ENCODE data around the gene BRAP. TPM values are rescaled to one million over a fixed set of nuclear protein-coding genes. Genes with fewer than 3 reads are reported as not detected.
"Not testable (repeated sequence)": the region's sequence is repeated elsewhere in the genome, so short reads cannot be mapped to it uniquely, and the experiment has no call there.

The BRAP gene
- 10 to 100 TPM; 14.3 to 23.4 (median 18.9) TPM for total RNA-seq

DNA sequence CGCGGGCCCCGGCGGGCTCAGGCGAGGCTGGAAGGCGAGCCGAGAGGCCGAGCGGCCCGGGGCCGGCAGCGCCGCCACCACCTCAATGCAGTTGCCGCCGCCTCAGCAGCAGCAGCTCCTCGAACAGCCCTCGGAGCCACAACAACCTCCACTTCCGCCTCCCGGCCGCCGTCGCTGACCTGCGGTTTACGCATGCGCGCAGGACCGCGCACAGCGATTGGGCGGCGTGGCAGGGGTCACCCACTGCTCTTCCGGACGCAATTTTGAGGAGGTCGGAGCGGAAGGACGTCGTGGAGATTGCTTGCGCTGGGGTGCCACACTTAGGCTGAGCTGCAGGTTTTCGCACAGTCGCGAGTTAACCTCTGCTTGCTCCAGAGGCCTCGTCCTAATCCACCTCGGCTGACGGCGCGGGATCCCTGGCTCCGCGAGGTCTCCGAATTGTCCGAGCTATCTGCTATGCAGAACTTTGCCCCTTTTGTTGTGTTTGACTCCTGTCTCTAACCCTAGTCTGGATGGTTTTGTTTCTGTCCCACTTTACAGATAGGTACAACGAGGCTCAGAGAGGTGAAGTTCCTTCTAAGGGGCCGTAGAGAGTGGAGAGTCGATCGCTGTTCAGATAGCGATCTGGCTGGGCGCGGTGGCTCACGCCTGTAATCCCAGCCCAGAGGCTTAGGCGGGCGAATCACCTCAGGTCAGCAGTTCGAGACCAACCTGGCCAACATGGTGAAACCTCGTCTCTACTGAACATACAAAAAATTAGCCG is at the start of gene BRAP, which contains the start of gene ACAD10:
Gene BRAP, minus strand, starts transcription at position 146 of the 763 bp plus-strand sequence. CDS start 164 bp downstream, outside the sequence.
Gene ACAD10, plus strand, starts transcription at position 243 of the 763 bp plus-strand sequence. CDS start 6,657 bp downstream, outside the sequence.
- peak within 1 kb of the TSS; percentile 87 to 94 for H3K27ac ChIP-seq
- in situ Hi-C loops (cut with MboI; ENCODE audit: low pct_unique_long_range_greater_than_20kb in 2 of 9, low sequenced_read_pairs in 9 of 9, unreplicated experiment in 9 of 9): no loop called here
- H3K4me3 ChIP-seq: peak within 1 kb of the TSS; percentile 78 to 92 (median 84)
- H3K4me1 ChIP-seq (replicated peaks in 1 of 2): peaks cover 5 to 16% of the 10 kb centered on the region in 2 donors
- peak; percentile 83 to 97 (median 96) for ATAC-seq (replicated peaks in 6 of 8)
- WGBS, 10 experiments: 0 to 3% (median 0%) methylated on average over 1 to 12 of the region's 63 CpGs; no CpG with 5 or more reads in 2 of the 10 experiments

- in situ Hi-C loops (cut with MboI; ENCODE audit: low pct_unique_long_range_greater_than_20kb in 2 of 9, low sequenced_read_pairs in 9 of 9, unreplicated experiment in 9 of 9): no loop called here
- 70 to 100% (median 88%) methylated on average over 1 to 6 of the region's 8 CpGs; no CpG with 5 or more reads in 3 of the 10 experiments for WGBS, 10 experiments
- H3K27ac ChIP-seq: no peak overlapping the region
- no peaks in the 10 kb centered on the region for H3K4me1 ChIP-seq (replicated peaks in 1 of 2)
- peak in 2 of 8 experiments; percentile 25 to 68 for ATAC-seq (replicated peaks in 6 of 8)
- no peak overlapping the region for H3K4me3 ChIP-seq
Observed at GRCh38 chr12:111733340-111733915, 47.7 kb upstream of the BRAP start.

DNA sequence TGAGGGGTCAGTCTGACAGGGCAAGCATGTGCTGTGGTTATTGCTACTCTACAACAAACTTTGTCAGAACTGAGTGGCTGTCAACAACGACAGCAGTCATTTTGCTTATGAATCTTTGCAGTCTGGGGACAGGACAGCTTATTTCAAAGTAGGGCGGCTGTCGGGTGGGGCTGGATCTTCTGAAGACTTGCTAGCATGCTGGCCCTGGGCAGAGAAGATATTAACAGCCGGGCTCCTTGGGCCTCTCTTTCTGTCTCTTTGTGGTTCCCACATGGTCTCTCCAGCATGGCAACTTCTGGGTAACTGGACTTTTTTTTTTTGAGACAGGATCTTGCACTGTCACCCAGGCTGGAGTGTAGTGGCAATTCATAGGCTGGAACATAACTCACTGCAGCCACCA is 47.0 kb upstream of the BRAP start:
- Histone ChIP-seq H3K4me1 (replicated peaks in 1 of 2) (no peaks in the 10 kb centered on the region), H3K4me3 (no peak overlapping the region), H3K27ac (no peak overlapping the region)
- WGBS, 10 experiments: 33 to 100% (median 100%) methylated on average over 1 to 4 of the region's 4 CpGs; no CpG with 5 or more reads in 3 of the 10 experiments
- ATAC-seq (replicated peaks in 6 of 8): peak in 2 of 8 experiments; percentile 64 to 70
- in situ Hi-C loops (cut with MboI; ENCODE audit: low pct_unique_long_range_greater_than_20kb in 2 of 9, low sequenced_read_pairs in 9 of 9, unreplicated experiment in 9 of 9): no loop called here

- H3K4me1 ChIP-seq (replicated peaks in 1 of 2): no peaks in the 10 kb centered on the region
- WGBS, 10 experiments: 89 to 100% (median 95%) methylated on average over 1 to 7 of the region's 9 CpGs
- in situ Hi-C loops (cut with MboI; ENCODE audit: low pct_unique_long_range_greater_than_20kb in 2 of 9, low sequenced_read_pairs in 9 of 9, unreplicated experiment in 9 of 9): no loop called here
Observed at GRCh38 chr12:111730420-111730819, 44.7 kb upstream of the BRAP start.

DNA sequence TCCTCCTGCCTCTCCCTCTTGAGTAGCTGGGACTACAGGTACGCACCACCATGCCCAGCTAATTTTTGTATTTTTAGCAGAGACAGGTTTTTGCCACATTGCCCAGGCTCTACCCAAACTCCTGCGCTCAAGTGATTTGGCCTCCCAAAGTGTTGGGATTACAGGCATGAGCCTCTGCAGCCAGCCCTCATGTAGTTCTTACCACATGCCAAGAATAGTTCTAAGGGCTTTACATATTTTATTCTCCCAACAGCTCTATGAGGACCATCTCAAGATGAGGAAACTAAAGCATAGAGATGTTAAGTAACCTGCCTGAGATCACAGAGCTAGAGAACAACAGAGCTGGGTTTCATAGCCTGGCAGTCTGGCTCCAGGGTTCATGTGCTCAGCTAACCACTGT is 43.0 kb upstream of the BRAP start:
- in situ Hi-C loops (cut with MboI; ENCODE audit: low pct_unique_long_range_greater_than_20kb in 2 of 9, low sequenced_read_pairs in 9 of 9, unreplicated experiment in 9 of 9): no loop called here
- no peak overlapping the region for H3K4me3 ChIP-seq
- ATAC-seq (replicated peaks in 6 of 8): no peak
- WGBS, 10 experiments: 67 to 100% (median 100%) methylated on average over 1 of the region's 2 CpGs; no CpG with 5 or more reads in 3 of the 10 experiments
- no peak overlapping the region for H3K27ac ChIP-seq
- no peaks in the 10 kb centered on the region for H3K4me1 ChIP-seq (replicated peaks in 1 of 2)

More at GRCh38 chr12:111730420-111730819, 44.7 kb upstream of the BRAP start:
- Histone ChIP-seq H3K27ac (no peak overlapping the region), H3K4me3 (no peak overlapping the region)
- no peak for ATAC-seq (replicated peaks in 6 of 8)

- H3K4me3 ChIP-seq; H3K4me1 ChIP-seq (replicated peaks in 1 of 2); ATAC-seq (replicated peaks in 6 of 8); H3K27ac ChIP-seq; in situ Hi-C loops (cut with MboI; ENCODE audit: low pct_unique_long_range_greater_than_20kb in 2 of 9, low sequenced_read_pairs in 9 of 9, unreplicated experiment in 9 of 9): not testable (repeated sequence)
- no CpG with 5 or more reads among the region's 46 CpGs for WGBS, 10 experiments
Observed at GRCh38 chr12:111723646-111724360, 38.0 kb upstream of the BRAP start.

DNA sequence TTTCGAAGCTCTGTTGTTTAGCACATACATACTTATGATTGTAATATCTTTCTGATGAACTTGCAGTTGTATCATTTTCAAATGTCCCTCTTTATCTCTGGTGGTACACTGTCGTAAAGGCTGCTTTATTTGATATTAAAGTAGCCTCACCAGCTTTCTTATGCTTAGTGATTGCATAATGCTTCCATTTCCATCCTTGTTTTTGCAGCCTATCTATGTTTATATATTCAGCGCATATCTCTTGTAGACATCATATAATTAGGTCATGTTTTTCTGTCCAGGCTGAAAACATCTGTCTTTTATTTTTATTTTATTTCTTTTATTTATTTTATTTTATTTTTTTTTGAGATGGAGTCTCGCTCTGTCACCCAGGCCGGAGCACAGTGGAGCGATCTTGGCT is 34.7 kb upstream of the BRAP start:
- in situ Hi-C loops (cut with MboI; ENCODE audit: low pct_unique_long_range_greater_than_20kb in 2 of 9, low sequenced_read_pairs in 9 of 9, unreplicated experiment in 9 of 9): no loop called here

DNA sequence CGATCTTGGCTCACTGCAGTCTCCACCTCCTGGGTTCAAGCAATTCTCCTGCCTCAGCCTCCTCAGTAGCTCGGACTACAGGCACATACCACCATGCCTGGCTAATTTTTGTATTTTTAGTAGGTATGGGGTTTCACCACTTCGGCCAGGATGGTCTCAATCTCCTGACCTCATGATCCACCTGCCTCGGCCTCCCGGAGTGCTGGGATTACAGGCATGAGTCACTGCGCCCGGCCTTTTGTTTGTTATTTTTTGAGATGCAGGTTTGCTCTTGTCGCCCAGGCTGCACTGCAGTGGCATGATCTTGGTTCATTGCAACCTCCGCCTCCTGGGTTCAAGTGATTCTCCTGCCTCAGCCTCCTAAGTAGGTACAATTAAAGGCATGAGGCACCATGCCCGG is 33.6 kb upstream of the BRAP start:
- H3K4me3 ChIP-seq; in situ Hi-C loops (cut with MboI; ENCODE audit: low pct_unique_long_range_greater_than_20kb in 2 of 9, low sequenced_read_pairs in 9 of 9, unreplicated experiment in 9 of 9); H3K4me1 ChIP-seq (replicated peaks in 1 of 2); ATAC-seq (replicated peaks in 6 of 8); H3K27ac ChIP-seq: not testable (repeated sequence)
- 50 to 100% (median 95%) methylated on average over 1 to 8 of the region's 10 CpGs for WGBS, 10 experiments

More for the DNA sequence above, 34.7 kb upstream of the BRAP start:
- Histone ChIP-seq H3K27ac (no peak overlapping the region), H3K4me3 (no peak overlapping the region), H3K4me1 (replicated peaks in 1 of 2) (no peaks in the 10 kb centered on the region)
- no peak for ATAC-seq (replicated peaks in 6 of 8)
- WGBS, 10 experiments: 89 to 100% (median 97%) methylated on average over 4 to 6 of the region's 6 CpGs

- WGBS, 10 experiments: 60 to 100% (median 87%) methylated on average over 1 to 3 of the region's 4 CpGs; no CpG with 5 or more reads in 3 of the 10 experiments
- in situ Hi-C loops (cut with MboI; ENCODE audit: low pct_unique_long_range_greater_than_20kb in 2 of 9, low sequenced_read_pairs in 9 of 9, unreplicated experiment in 9 of 9): no loop called here
- peak in 4 of 8 experiments; percentile 22 to 96 (median 70) for ATAC-seq (replicated peaks in 6 of 8)
- Histone ChIP-seq H3K4me1 (replicated peaks in 1 of 2) (peaks cover 0 to 5% of the 10 kb centered on the region in 2 donors), H3K4me3 (no peak overlapping the region), H3K27ac (no peak overlapping the region)
Observed at GRCh38 chr12:111715279-111715678, 29.5 kb upstream of the BRAP start.

- no peak overlapping the region for H3K4me3 ChIP-seq
- in situ Hi-C loops (cut with MboI; ENCODE audit: low pct_unique_long_range_greater_than_20kb in 2 of 9, low sequenced_read_pairs in 9 of 9, unreplicated experiment in 9 of 9): no loop called here
- ATAC-seq (replicated peaks in 6 of 8): no peak
- H3K4me1 ChIP-seq (replicated peaks in 1 of 2): no peaks in the 10 kb centered on the region
- 33 to 100% (median 91%) methylated on average over 1 to 6 of the region's 6 CpGs for WGBS, 10 experiments
- H3K27ac ChIP-seq: no peak overlapping the region
Observed at GRCh38 chr12:111706145-111706544, 20.4 kb upstream of the BRAP start.

- H3K4me1 ChIP-seq (replicated peaks in 1 of 2): no peaks in the 10 kb centered on the region
- in situ Hi-C loops (cut with MboI; ENCODE audit: low pct_unique_long_range_greater_than_20kb in 2 of 9, low sequenced_read_pairs in 9 of 9, unreplicated experiment in 9 of 9): no loop called here
- 80 to 100% (median 89%) methylated on average over 1 to 5 of the region's 5 CpGs; no CpG with 5 or more reads in 1 of the 10 experiments for WGBS, 10 experiments
Observed at GRCh38 chr12:111705672-111706071, 19.9 kb upstream of the BRAP start.

GRCh38 chr12:111699962-111700361 is 14.2 kb upstream of the BRAP start:
- Histone ChIP-seq H3K4me1 (replicated peaks in 1 of 2) (no peaks in the 10 kb centered on the region), H3K4me3 (no peak overlapping the region), H3K27ac (no peak overlapping the region)
- in situ Hi-C loops (cut with MboI; ENCODE audit: low pct_unique_long_range_greater_than_20kb in 2 of 9, low sequenced_read_pairs in 9 of 9, unreplicated experiment in 9 of 9): no loop called here
- 75 to 100% (median 86%) methylated on average over 1 to 2 of the region's 2 CpGs; no CpG with 5 or more reads in 3 of the 10 experiments for WGBS, 10 experiments
- no peak for ATAC-seq (replicated peaks in 6 of 8)

More at GRCh38 chr12:111705672-111706071, 19.9 kb upstream of the BRAP start:
- Histone ChIP-seq H3K4me3 (no peak overlapping the region), H3K27ac (no peak overlapping the region)
- ATAC-seq (replicated peaks in 6 of 8): no peak

GRCh38 chr12:111693818-111694217 is 8.1 kb upstream of the BRAP start:
- H3K27ac ChIP-seq: no peak overlapping the region
- no peak for ATAC-seq (replicated peaks in 6 of 8)
- in situ Hi-C loops (cut with MboI; ENCODE audit: low pct_unique_long_range_greater_than_20kb in 2 of 9, low sequenced_read_pairs in 9 of 9, unreplicated experiment in 9 of 9): no loop called here
- 55 to 100% (median 100%) methylated on average over 1 to 5 of the region's 5 CpGs; no CpG with 5 or more reads in 1 of the 10 experiments for WGBS, 10 experiments
- H3K4me3 ChIP-seq: no peak overlapping the region
- no peaks in the 10 kb centered on the region for H3K4me1 ChIP-seq (replicated peaks in 1 of 2)
